WERI-Rb-1 (cell line): ENCODE data around the gene AIM2.

Source experiments
- DNase-seq: peaks from one replicate; pipeline ENCODE4 v3.0.0-alpha.2; 2020
- H3K27ac ChIP-seq: fragments of 250-450 bp; sonication (Bioruptor Pico); 2 replicates; pipeline ENCODE4 v1.5.1; 2020; ENCODE audit warnings: mild to moderate bottlenecking, moderate library complexity
- H3K27me3 ChIP-seq: fragments of 250-450 bp; sonication (Bioruptor Pico); 2 replicates; pipeline ENCODE4 v1.5.1; 2021; ENCODE audit warnings: mild to moderate bottlenecking, low read depth, moderate library complexity; ENCODE audit not compliant: insufficient read depth, severe bottlenecking
- H3K36me3 ChIP-seq: fragments of 250-450 bp; sonication (Bioruptor Pico); 2 replicates; pipeline ENCODE4 v1.5.1; 2020; ENCODE audit warnings: mild to moderate bottlenecking, moderate library complexity
- H3K4me3 ChIP-seq: 2 replicates; pipeline ENCODE4 v1.5.1; 2011; ENCODE audit warnings: low read depth, mild to moderate bottlenecking, control low read depth, low read length
- H3K9me3 ChIP-seq: fragments of 250-450 bp; sonication (Bioruptor Pico); 2 replicates; pipeline ENCODE4 v1.5.1; 2021; ENCODE audit warnings: mild to moderate bottlenecking, moderate library complexity; ENCODE audit not compliant: severe bottlenecking
- CTCF ChIP-seq: IDR thresholded peaks from 2 replicates; pipeline ENCODE4 v1.5.1; 2011; ENCODE audit warnings: low read depth, mild to moderate bottlenecking, control low read depth, inconsistent platforms, low read length

Gene AIM2

DNA sequence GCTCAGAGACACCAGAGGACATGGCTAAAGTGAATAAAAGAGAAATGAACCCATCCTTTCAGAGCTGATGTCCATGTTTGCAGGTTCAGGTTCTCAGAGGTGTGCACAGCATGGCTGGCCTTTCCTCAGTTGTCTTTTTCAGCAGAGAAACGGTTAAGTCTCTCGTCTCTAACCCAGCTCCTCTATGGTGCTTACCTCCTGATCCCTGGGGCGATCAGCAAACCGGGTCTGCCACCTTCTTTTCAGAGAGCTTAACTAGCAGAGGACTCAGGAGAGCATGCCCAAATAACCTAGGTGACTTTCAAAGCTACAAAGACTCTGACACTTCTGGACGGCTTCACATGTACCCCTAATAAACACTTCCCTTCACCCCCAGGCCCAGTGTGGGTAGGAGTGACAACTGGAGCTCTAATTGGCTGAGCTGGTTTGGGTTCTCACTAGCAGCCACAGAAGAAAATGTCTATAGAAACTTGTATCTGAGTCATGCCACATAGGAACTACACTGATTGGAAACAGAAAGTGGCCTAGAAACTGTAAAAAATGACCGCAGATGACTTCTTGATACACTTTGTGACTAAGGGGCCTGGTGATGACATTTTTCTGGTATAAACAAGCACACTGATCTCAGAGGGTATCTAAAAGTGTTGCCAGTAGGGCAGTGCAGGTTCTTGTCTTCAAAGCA, at the start of gene AIM2:
Gene AIM2, minus strand, starts transcription at position 329 of the 682 bp plus-strand sequence. CDS start 3,267 bp downstream, outside the sequence.
- H3K27me3 ChIP-seq: peaks cover 84% of the 10 kb centered on the region
- no peak within 1 kb of the TSS for H3K4me3 ChIP-seq
- no peak within 1 kb of the TSS for H3K27ac ChIP-seq
- no peak for TF ChIP-seq CTCF
- no peaks in the 10 kb centered on the region for H3K9me3 ChIP-seq
- H3K36me3 ChIP-seq: no peaks in the 10 kb centered on the region
- no peak for DNase-seq

DNA sequence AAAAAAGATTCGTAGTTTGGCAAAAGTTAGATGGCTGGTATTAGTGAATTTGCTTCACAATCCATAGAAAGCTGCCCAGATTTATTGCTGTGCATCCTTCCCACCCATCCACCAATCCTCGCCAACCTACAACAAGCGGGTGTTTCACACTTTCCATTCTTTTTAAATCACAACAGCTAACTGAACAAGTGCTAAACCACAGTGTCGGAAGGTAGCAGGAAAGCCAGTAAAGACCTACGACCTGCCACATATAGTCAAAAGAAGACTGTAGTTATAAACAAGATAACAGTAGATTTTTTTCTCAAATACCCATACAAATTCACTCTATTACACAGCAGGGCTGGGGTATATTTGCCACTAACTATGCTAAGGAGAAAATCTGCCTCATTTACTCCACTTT, 47.0 kb upstream of the AIM2 start:
- H3K27me3 ChIP-seq: peaks cover 94% of the 10 kb centered on the region
- no peak for TF ChIP-seq CTCF
- no peak for DNase-seq

GRCh38 chr1:159122005-159122621, 45.5 kb upstream of the AIM2 start:
- no peaks in the 10 kb centered on the region for H3K36me3 ChIP-seq
- H3K4me3 ChIP-seq: no peak overlapping the region
- H3K27ac ChIP-seq: no peak overlapping the region
- H3K9me3 ChIP-seq: no peaks in the 10 kb centered on the region
- TF ChIP-seq CTCF: no peak
- DNase-seq: no peak
- H3K27me3 ChIP-seq: peaks cover 94% of the 10 kb centered on the region

More for the DNA sequence above, 47.0 kb upstream of the AIM2 start:
- no peaks in the 10 kb centered on the region for H3K36me3 ChIP-seq
- H3K4me3 ChIP-seq: no peak overlapping the region
- H3K9me3 ChIP-seq: no peaks in the 10 kb centered on the region
- no peak overlapping the region for H3K27ac ChIP-seq

- DNase-seq: no peak
- TF ChIP-seq CTCF: no peak
- Histone ChIP-seq H3K27ac (no peak overlapping the region), H3K9me3 (no peaks in the 10 kb centered on the region), H3K4me3 (no peak overlapping the region), H3K27me3 (peaks cover 94% of the 10 kb centered on the region), H3K36me3 (no peaks in the 10 kb centered on the region)
Measured at GRCh38 chr1:159121526-159121925, 45.0 kb upstream of the AIM2 start.

- no peak overlapping the region for H3K27ac ChIP-seq
- no peaks in the 10 kb centered on the region for H3K36me3 ChIP-seq
- H3K4me3 ChIP-seq: no peak overlapping the region
- H3K9me3 ChIP-seq: no peaks in the 10 kb centered on the region
- TF ChIP-seq CTCF: no peak
- no peak for DNase-seq
- H3K27me3 ChIP-seq: peaks cover 82% of the 10 kb centered on the region
Measured at GRCh38 chr1:159120317-159120716, 43.8 kb upstream of the AIM2 start.
